ENCODE measurements around the gene PATL2.
"Not testable (repeated sequence)": the region's sequence is repeated elsewhere in the genome, so short reads cannot be mapped to it uniquely, and the experiment has no call there.

The PATL2 gene

DNA sequence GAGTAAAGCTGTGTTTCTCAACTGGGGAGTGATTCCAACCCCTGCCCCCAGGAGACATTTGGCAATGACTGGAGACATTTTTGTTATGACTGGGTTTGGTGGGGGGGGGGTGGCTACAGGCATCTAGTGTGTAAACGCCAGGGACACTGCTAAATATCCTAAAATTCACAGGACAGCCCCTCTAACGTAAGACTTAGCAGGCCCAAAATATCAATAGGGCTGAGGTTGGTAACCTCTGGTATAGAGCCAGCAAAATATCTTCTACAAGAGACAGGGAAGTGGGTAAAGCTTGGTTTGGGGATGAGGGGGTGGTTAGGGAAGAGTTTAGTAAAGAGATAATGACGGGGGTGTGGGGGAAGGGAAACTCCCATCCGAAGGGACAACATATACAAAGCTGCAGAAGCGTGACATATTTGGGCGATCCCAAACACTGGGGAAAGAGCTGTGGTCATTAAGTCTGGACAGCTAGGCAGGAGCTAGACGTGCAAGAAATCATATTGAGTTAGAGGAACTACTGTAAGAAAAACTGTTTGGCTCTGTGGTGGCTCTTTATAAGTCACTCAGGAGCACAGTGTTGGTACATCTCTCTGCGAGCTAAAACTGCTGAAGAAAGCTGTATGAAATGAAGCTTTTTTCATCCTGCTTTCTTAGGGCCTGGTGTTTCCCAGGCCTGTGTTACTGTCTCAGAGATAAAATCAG lies 24.5 kb upstream of the PATL2 start:
- TF ChIP-seq, protein P1, sequence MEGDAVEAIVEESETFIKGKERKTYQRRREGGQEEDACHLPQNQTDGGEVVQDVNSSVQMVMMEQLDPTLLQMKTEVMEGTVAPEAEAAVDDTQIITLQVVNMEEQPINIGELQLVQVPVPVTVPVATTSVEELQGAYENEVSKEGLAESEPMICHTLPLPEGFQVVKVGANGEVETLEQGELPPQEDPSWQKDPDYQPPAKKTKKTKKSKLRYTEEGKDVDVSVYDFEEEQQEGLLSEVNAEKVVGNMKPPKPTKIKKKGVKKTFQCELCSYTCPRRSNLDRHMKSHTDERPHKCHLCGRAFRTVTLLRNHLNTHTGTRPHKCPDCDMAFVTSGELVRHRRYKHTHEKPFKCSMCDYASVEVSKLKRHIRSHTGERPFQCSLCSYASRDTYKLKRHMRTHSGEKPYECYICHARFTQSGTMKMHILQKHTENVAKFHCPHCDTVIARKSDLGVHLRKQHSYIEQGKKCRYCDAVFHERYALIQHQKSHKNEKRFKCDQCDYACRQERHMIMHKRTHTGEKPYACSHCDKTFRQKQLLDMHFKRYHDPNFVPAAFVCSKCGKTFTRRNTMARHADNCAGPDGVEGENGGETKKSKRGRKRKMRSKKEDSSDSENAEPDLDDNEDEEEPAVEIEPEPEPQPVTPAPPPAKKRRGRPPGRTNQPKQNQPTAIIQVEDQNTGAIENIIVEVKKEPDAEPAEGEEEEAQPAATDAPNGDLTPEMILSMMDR (IDR thresholded peaks at IDR 0.05; ENCODE audit: borderline replicate concordance, control extremely low read depth, extremely low read depth, insufficient read depth, missing control alignments): no peak
- in situ Hi-C loops (cut with MboI; ENCODE audit: low sequenced_read_pairs, unreplicated experiment): loop anchor here (10.0 kb wide), 1 partner anchor 151 kb away; no protein-coding TSS in a partner anchor
- DNase-seq (ENCODE audit: low spot score): peak; percentile 29

DNA sequence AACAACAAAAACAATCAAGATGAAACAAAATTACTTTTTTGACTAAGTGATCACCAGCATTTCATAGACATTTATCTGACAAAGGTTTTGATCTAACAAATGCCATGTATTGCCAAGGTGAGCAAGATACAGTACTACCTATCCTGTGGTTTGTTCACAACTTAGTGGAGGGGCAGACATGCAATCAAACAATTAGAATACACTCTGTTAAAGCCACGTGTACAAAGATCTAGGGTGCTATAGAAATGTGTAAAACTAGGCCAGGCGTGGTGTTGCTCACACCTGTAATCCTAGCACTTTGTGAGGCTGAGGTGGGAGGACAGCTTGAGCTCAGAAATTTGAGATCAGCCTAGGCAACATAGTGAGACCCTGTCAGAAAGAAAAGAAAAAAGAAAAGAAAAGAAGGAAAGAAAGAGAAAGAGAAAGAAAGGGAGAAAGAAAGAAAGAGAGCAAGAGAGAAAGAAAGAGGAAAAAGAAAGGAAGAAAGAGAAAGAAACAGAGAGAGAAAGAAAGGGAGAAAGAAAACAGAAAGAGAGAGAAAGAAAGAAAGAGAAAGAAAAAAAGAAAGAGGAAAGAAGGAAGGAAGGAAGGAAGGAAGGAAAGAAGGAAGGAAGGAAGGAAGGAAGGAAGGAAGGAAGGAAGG lies 23.8 kb upstream of the PATL2 start:
- TF ChIP-seq, protein P1 (IDR thresholded peaks at IDR 0.05; ENCODE audit: borderline replicate concordance, control extremely low read depth, extremely low read depth, insufficient read depth, missing control alignments): no peak
- in situ Hi-C loops (cut with MboI; ENCODE audit: low sequenced_read_pairs, unreplicated experiment): loop anchor here (10.0 kb wide), 1 partner anchor 150 kb away; no protein-coding TSS in a partner anchor
- DNase-seq (ENCODE audit: low spot score): no peak

DNA sequence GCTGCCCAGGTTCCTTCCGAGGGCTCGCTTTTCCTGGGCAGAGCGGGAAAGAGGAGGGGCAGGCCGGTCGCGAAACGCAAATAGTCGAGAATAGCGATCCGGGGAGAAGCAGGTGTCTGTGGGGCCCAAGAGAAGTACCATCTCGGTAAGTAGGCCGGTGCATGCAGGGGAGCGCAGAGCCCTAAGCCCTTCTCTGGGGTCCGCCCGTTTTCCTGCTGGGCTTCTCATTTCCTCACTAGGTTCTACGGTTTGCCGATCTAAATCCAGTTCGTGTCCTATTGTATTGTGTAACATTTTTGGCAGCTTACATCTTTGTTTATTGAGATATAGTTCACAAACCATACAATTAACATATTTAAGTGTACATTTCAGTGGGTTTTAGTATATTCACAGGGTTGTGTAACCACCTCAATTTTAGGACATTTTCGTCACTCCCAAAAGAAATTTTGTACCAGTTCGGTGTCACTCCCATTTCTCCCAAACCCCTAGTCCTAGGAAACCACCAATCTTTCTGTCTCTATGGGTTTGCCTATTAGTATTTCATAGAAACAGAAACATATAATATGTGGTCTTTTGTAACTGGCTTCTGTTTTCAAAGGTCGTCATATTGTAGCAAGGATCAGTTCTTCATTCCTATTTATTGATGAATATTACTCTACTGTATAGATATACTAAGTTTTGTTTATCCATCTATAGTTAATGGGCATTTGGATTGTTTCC lies 18.4 kb upstream of the PATL2 start:
- no peak for DNase-seq (ENCODE audit: low spot score)
- TF ChIP-seq, protein P1 (IDR thresholded peaks at IDR 0.05; ENCODE audit: borderline replicate concordance, control extremely low read depth, extremely low read depth, insufficient read depth, missing control alignments): no peak
- in situ Hi-C loops (cut with MboI; ENCODE audit: low sequenced_read_pairs, unreplicated experiment): loop anchor here (10.0 kb wide), 1 partner anchor 145 kb away; no protein-coding TSS in a partner anchor

DNA sequence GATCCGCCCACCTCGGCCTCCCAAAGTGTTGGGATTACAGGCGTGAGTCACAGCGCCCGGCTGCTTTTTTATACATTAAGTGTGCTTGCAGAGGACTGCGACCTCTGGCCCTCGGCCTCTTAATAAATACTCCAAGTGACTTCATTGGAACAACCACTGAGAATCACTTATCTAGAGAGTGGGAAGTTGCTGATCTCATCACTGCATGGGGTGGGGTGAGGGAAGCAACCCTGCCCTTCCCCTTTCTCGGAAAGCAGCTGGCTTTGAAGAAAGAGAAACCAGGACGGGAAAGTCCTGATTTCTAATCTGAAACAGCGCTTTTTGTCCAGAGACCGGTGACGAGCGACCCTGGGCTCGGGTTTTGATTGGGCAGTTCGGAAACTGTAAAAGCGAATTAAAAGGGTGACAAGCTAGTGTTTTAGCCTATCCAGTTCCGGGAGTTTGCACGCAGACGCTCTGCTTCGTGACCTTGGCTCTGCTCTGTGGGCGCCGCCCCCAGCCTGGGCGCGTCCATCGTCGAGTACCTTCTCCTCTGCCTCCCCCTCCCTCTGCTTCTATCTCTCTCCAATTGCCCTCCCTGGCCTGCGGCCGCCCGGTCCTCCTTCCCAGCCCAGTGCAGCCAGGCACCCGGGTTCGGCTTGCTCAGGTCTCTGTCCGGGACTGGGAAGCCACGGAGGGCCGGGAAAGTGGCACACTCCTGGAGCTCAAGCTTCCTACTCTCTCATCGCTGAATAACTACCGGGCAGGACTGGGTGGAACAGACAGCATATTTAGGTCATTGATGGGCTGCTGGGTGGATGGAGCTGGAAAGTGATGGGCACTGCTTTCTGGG lies 17.7 kb upstream of the PATL2 start:
- peak; percentile 88 for DNase-seq (ENCODE audit: low spot score)
- in situ Hi-C loops (cut with MboI; ENCODE audit: low sequenced_read_pairs, unreplicated experiment): no loop called here
- TF ChIP-seq, protein P1 (IDR thresholded peaks at IDR 0.05; ENCODE audit: borderline replicate concordance, control extremely low read depth, extremely low read depth, insufficient read depth, missing control alignments): no peak

DNA sequence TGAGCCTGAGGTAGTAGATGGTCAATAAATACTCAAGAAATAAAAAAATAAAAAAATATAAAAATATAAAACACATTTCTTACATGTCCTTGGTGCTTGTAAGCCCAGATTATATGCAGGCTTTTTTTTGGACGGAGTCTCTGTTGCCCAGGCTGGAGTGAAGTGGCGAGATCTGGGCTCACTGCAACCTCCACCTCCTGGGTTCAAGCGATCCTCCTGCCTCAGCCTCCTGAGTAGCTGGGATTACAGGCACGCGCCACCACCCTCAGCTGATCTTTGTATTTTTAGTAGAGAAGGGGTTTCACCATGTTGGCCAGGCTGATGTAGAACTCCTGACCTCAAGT lies 17.1 kb upstream of the PATL2 start:
- DNase-seq (ENCODE audit: low spot score); in situ Hi-C loops (cut with MboI; ENCODE audit: low sequenced_read_pairs, unreplicated experiment): not testable (repeated sequence)

DNA sequence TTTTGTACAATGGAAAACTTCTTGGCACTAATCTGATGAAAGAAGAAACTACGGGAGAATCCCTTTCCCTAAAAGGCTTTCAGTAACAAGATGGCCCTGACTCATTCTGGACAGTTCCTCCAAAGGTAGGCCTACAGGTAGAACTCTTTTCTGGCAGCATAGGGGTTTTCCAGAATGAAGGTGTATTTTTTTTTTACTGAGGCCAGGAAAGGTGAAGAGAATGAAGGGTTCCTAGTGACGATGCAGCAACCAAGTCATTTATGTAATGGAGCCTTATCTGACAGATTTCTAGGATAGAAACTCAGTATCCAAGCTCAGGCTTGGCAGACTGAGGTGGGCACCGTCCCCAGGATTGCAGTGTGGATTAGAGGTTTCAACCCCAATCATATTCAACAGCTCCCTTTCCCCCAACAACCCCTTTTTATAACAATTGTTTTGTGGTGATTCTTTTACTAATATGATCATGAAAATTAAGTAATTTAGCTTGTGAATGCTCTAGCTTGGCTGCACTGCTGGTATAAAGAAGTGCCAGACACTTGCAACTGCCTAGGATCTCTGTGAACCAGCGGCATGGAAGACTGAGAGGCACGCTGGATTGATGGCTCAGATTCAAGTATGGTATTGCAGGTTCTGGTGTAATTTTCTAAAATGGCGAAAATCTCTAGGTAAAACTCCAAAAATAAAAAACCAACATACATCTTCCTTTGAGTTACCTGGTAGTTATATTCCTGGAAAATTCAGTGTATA lies 16.5 kb upstream of the PATL2 start:
- in situ Hi-C loops (cut with MboI; ENCODE audit: low sequenced_read_pairs, unreplicated experiment): no loop called here
- TF ChIP-seq, protein P1 (IDR thresholded peaks at IDR 0.05; ENCODE audit: borderline replicate concordance, control extremely low read depth, extremely low read depth, insufficient read depth, missing control alignments): no peak
- DNase-seq (ENCODE audit: low spot score): no peak
